Measurements from ENCODE around the gene KHK.
A peak's percentile ranks its signal among the peaks of the same experiment; 100 is the strongest.
"Not testable (repeated sequence)": the region's sequence is repeated elsewhere in the genome, so short reads cannot be mapped to it uniquely, and the experiment has no call there.

The KHK gene

DNA sequence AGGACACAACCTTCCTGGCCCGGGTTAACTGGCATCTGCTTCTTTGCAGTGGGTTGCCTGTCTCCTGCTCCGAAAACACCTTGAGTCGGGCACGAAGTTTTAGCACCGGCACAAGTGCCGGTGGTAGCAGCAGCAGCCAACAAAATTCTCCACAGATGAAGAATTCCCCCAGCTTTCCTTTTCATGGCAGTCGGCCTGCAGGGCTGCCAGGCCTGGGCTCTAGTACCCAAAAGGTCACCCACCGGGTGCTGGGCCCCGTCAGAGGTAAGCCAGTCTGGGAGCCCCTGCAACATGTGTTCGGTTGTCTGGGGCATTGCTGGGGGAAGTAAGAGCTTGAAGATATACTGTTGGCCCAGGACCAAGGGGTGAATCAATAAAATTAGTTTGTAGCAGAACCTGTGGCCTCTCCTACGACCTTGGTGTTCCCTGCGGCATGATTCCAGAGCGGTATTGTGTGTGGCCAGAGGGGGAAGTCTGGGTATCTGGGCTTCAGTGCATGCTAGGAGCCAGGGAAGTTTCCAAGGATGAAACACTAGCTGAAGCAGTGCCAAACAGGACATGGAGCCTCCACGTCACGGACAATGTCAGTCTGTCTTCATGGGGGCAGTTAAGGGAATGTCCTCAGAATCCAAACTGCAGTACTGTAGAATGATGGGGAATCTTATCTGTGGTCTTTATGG, 27.3 kb upstream of the KHK start:
- DNase-seq = no peak

DNA sequence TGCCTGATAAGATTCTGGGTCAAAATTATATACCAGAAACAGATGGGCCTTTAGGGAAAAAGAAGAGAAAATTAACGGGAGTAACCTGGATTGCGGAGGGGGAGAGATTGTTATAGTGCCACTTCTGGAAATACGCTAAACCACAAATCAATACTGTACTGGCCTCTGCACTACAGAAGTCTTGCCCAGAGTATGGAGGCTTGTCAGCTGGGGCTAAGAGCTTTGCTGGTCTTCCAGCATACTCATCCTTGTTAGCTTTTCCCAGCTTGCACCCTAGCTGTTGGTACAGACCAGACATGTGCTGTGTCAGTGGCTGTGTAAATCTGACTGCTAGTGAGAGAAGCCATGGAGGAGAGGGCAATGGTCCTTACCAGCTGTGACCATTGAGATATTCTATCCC, 26.2 kb upstream of the KHK start:
- no peak for DNase-seq

DNA sequence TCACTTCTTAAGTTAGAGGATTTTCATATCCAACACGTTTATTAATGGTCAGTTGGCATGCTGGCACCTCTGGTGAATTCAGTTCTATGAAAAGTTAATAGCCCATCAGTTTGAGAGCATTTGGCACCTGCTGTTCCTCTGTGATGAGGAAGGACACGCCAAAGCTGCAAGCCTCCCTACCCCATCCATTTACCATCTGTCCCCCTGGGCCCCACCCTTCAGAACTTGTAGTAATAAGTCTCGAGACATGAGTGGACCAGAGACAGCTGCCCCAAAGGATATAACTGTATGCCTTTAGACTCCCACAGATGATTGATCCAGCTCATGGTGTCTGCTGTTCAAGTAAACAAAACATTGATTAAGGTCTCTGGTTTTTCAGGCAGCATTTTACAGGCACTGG, 21.4 kb upstream of the KHK start:
- DNase-seq = no peak

DNA sequence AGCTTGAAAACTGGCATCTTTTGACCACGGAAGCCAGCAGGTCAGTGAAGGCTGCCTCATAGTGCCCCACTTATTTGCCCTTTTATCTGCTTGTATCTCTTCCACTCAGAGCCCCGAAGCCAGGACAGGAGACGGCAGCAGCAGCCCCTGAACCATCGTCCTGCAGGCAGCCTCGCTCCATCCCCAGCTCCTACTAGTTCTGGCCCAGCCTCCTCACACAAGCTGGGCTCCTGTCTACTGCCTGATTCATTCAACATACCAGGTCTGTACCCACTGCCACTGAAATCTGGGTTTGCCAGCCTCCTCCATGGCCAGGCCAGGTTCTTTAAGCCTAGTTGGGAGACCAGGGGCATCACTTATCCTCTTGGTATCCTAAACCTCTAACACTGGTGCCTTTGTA, 19.2 kb upstream of the KHK start:
- DNase-seq = no peak

DNA sequence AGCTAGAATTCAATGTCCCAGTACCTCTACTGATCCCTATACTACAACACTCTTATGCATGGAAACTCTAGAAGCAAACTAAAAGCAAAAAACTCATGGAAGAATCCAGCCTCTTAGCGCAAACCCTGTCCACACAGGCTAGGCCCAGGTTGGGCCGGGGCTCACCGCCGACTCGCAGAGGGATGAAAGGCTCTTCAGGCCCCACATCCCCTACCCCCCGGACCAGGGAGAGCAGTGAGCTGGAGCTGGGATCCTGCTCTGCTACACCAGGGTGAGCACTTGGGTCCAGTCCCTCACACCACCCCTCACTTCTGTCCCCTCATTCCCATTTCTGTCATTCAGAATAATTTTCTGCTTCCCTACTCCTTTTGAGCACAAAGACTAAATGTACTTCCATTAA, 17.1 kb upstream of the KHK start:
- no peak for DNase-seq

DNA sequence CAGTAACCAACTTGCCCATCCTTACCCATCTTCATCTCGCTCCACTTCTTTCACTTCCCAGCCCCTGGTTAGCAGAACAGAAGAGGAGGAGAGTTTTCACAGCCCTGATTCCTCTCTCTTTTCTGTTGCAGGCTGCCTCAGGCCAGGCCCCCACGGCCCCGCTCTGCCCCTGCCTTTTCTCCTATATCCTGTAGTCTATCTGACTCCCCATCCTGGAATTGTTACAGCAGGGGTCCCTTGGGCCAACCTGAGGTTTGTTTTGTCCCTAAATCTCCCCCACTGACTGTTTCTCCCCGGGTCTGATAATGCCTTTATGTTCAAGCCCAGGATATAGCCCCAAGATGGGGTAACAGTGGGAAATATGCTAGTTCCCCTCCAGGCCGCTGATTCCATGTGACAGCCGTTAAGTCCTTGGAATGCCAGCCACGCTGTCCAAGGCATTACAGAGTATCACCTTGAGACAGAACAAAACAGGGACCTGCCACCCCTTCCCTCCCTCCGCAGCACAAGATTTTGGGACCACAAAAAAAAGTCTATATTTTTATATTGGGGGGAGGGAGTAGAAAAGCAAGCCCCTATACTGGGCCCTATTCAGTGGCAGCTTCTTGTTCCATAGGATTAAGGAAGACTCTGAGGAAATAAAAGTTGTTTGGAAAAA, 16.5 kb upstream of the KHK start:
- no peak for DNase-seq

DNA sequence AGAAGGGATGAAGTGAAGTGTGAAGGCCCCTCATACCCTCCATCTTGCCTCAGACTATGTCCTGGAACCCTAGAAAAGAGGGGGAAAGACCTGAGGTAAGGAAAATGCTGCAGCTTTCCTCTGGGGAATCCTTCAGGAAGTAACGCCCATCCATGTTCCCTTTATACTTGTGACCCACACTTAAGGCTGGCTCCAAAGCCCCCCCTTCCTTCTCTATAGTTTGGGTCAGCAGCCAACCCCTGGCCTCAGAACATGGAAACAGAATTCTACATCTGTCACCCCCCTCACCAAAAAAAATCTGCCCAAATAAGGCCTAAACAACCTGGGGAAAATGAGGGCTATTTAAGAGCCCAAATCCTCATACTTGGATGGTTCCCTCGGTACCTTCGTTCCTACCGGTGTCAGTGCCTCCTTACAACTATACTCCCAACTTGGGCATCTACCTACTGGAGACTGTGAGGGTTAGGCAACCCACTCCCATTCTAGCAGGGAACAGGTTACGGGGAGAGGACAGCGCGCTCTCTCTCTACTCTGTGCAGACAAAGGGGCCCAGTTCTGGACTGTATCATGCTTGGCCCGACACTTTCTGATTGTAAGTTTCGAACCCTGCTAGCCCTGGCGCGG, 15.8 kb upstream of the KHK start:
- DNase-seq = no peak

DNA sequence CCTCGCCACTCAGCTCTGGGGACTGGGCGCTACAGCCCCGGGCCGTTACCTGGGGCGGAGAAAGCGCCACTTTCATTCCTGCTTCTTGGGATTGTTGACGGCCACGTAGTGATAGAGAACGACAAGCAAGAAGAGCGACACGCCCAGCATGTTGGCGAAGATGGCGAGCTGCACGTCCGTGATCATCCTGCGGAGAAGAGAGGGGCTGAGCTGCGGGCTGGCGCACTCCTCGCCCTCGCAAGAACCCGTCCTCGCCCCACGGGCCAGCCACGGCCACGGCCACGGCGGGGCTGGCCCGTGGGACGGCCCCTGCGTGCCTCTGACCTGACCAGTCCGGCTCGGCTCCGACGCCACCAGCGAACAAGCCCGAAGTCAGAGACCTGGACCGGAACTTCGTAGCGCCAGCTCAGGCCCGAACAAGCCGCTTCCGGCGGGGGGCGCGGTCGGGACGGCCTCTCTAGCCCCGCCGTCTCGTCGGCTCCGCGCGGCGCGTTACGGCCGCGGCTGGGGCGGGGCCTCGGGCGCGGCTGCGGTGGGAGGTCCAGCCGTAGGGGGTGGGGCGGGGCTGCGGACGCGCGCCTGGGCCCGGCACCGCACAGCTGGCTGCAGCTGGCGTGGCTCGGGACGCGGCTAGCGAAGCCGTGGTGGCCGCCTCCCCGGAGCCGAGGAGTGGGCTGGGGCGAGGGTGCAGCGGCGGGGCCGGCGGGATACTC, 15.1 kb upstream of the KHK start, which contains the start of gene OST4:
Gene OST4, minus strand, starts transcription at position 378 of the 713 bp plus-strand sequence.
- DNase-seq = peak; percentile 26 to 96 (median 92)

DNA sequence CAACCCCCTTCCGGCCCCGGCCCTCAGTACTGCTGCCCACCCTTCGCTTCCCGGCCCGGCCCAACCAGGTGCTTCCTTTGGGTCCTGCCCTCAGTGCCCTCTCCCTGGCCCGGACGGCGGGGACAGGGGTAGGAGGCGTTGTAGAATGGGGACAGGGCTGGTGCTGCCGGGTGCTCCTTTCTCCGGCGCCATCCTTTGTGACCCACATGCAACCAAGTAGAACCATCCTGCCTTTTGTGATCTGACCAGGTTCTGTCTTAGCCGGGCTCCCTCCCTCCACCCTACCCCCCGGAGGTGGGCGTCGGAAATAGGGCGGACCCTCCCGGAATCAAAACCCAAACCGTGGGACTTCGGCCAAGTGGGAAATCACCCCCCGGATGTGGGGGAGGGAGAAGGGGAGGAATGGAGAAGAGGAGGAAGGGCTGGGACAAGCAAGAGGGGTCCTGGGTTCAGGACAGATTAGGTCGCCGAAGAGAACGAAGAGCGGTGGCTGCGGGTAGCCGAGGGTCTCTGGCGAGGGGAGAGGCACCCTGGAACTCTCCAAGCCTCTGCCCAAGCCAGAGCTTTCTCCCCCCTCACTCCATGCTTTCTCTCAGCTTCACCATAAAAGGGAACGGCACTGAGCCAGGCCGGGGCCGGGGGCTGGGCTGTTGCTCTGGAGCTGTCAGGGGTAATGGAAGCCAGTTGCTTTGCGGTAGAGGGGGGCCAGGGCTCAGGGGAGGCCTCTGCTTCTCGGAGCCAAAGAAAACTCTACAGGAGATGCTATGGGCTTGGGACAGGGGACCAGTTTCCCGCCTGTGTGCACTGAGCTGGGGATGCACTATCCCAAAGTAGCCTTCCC, 14.4 kb upstream of the KHK start:
- DNase-seq = peak in 32 of 58 donors; percentile 9 to 63 (median 39)

DNA sequence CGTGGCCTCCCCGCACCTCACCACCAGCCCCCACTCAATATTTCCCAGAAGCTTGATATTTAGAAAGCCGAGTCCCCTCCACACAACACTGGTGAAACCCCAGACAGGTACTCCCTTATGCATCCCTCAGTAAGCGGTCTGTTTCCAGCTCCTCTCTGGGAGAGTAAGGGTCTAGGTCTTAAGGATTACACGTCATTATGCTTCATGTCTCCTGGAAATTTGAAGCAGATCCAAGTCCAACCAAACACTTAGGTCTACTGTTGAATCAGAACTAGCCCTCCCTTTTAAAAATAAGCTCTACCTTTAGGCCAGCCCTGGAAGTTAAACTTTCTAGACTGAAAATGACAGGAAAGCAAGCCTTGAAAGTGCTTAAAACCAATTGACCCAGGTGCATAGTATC, 13.7 kb upstream of the KHK start:
- DNase-seq = no peak

DNA sequence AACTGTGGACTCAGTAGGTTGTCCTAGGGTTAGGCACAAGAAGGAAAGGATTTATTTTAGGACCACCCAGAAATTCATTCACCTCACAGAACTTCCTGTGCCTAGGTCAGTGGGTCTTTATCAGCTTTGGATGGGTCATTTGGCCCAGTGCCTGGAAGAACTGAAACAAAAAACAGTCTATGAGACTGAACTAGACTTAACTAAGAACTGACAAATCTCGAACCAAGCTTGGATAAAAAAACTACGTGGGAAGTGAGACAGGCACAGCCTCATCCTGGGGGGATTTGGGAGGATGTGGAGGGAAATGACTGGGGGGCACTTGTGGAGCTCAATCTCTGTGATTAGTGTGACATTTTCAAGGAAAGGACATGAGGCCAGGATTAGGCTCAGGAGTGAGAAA, 12.8 kb upstream of the KHK start:
- no peak for DNase-seq

DNA sequence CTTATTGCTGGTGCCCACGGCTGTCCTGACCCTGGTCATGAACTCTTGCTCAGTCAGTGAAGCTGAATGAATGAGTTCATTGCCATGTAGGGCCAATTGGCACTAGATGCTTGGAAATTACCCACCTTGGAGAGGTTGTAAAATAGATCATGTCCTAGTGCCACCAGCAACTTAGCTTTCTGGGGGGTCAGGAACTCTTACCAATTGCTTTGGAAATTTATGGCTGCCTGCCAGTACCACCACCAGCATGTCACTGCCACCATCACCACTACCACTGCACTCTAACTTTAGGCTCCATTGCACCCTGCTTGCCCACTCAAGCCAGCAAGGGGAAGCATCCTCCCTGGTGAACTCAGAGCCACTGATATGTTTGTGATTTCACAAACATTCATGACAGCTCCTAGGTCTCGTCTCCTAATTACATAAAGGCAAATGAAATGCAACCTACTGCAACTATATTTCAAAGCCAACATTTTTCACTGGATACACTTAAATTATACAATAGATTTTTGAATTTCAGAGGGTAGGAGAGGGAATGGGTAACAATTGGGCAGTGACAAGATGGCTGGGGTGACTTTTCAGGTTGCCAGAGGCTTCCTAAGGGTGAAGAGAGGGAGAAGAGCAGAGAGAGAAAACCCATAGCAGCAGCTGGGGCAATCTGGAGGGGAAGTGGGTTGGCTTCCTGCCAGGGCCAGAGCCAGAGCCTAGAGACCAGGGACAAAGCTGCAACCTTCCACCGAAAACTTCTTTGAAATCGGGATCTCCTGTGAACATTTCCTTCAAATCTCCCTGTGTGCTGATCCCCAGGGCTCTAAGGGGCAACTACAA, 11.6 kb upstream of the KHK start:
- peak in 4 of 58 donors; percentile 6 to 19 (median 13) for DNase-seq

DNA sequence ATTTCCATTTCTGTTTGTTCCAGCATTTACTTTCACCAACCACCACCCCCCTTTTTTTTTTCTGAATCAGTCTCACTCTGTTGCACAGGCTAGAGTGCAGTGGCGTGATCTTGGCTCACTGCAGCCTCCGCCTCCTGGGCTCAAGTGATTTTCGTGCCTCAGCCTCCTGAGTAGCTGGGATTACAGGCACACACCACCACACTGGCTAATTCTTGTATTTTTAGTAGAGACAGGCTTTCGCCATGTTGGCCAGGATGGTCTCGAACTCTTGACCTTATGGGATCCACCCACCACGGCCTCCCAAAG, 11.1 kb upstream of the KHK start:
- not testable (repeated sequence) for DNase-seq

DNA sequence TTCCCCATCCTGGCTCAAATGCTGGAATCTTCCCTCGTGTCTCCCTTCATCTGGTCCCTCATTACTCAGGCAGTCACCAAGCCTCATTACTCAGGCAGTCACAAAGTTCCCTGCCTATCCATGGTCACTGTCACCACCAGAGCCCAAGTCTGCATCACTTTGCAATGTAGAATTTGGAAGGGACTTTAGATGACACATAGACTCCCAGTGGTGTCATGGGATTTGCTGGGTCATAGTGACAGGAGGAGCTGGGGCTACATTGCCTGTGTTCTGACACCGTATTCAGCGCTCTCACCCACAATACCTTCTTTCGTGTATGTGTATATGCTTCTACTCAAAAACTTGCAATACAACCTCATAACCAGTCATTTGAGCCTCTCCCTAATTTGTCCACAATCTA, 10.2 kb upstream of the KHK start:
- no peak for DNase-seq

DNA sequence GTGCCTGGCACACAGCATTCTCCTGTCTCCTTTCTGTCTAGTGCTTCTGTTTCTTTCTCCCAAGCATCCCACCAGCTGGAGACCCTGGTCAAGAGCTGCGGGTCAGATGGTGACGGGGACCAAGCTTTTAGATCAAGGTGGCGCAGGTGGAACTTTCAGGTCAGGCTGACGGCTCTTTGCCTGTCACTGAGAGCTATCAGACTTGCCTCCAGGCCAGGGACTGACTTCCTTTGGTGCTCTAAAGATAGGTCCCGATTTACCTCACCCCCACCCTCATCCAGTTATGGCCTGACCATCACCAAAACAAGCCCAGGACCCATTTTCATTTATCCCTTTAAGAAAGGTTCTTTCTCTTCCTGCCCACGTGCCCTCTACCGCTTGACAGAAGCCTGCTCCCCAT, 9.3 kb upstream of the KHK start:
- DNase-seq = no peak

DNA sequence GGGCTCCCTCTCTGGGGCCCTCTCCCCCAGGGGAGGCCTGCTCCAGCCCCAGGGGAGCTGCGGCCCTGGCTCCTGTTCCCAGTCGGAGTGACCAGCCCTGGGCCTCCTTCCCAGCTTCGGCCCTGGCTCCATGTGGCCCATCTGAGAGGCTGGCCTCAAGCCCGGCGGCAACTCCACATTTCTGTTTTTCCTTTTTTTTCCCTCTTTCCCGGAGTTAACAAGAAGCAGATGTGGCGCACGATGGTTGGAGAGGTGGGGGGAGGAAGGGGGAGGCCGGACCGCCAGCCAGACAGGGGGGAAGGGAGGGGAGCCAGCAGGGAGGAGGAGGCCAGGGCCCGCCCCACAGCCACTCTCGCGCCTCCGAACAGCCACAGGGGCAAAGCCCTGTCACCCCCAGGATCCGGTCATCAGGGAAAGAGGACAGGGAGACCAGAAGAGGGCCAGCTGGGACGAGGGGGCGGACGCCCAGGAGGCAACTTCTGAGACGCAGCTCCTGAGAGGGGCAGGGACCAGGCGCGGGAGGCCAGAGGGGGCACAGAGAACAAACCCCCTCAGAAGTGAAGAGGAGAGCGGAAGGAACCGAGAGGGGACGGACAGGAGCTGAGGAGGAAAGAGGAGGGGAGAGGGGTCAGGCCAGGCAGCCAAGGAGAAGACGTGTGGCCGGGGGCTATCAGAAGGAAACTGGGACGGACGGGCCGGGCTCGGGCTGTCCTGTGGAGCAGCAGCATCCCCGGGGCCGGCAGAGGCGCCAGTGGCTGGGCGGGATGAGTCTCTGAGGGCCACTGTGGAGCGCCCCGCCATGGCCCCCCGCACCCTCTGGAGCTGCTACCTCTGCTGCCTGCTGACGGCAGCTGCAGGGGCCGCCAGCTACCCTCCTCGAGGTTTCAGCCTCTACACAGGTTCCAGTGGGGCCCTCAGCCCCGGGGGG, 8.0 kb upstream of the KHK start, which contains the start of gene EMILIN1:
Gene EMILIN1, plus strand, starts transcription at position 349 of the 928 bp plus-strand sequence. Its CDS starts 451 bp downstream, at position 800.
- DNase-seq = peak in 53 of 58 donors; percentile 14 to 84 (median 51)

DNA sequence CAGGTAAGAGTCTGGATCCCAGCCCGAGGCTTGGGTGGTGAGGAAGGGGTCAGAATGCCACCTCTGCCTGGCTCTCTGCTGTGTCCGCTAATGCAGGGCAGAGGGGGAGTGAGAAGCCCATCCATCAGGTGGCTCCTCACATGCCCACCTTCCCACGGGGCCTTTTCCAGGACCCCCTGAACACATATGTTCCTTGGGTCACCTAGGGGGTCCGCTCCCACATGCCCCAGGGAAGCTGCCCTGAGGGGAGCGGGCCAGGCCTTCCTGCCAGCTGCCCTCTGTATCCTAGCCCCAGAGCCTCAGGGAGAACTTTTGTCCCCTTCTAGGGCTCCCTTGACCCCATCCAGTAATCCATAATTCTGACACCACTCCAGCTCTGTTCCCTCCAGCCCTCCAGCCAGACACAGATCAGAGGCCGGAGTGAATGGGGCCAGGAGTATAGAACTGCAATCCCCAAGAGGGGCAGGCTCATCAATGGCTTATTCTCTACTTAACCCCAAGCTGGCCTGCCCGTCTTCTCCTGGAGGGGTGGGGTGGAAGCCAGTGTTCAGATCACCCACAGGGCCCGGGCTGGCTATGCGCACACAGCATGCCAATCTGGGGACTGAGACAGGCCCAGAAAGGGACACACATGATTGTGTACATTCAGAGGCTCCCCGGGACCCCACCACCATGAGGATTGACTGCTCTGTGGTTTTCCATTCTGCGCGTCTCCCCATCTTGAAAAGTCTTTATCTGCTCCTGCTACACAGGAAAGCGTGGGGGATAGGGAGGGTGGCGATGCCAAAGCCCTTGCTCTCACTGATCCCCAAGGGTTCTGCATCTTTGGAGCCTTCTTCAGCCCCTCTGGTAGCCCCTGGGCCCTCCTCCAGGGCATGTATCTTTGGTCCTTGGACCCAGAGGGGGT, 7.1 kb upstream of the KHK start:
- DNase-seq = no peak

DNA sequence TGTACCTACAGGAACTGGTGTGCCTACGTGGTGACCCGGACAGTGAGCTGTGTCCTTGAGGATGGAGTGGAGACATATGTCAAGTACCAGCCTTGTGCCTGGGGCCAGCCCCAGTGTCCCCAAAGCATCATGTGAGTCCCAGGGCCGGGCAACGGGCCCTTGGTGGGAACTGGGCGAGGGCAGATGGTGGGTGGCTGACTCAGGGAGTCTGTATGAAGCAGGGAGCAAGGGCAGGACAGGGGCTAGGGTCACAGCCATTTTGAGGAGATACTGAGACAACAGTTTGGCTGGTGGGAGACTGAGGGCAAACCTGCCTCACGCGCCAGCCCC, 6.5 kb upstream of the KHK start:
- no peak for DNase-seq

Measured in anterior cingulate cortex (tissue), 58 donors.